Mesenteric fat pad (tissue), 1 donor: ENCODE data around the gene GRM1. TPM values are rescaled to one million over a fixed set of nuclear protein-coding genes. Genes with fewer than 3 reads are reported as not detected.

Source experiments
- DNase-seq: peaks from one replicate; pipeline ENCODE4 v3.0.0-alpha.2; 2020; ENCODE audit warnings: low spot score
- total RNA-seq: library from RNA; stranded (reverse); fragmentation: NEBNext Ultra II Directional; extraction: Animal tissue kit (Norgen Biotek cat#: 25700); gene quantifications from one replicate; pipeline ENCODE4 v1.2.1, GENCODE V29; 2021
- donor health status: DM: yes; HTN: yes; CAD: no.

Gene GRM1
- total RNA-seq, 1 donor from 2014 or later, result not detected

- DNase-seq, result no peak
These were observed 283.7 kb downstream of the GRM1 start for GRCh38 chr6:146312608-146313007.

GRCh38 chr6:146315381-146316174, 286.7 kb downstream of the GRM1 start:
- DNase-seq, result no peak

GRCh38 chr6:146316175-146316495, 287.3 kb downstream of the GRM1 start:
- no peak for DNase-seq

- no peak for DNase-seq
These were observed 302.2 kb downstream of the GRM1 start for GRCh38 chr6:146331013-146331412.

GRCh38 chr6:146335336-146335735, 306.5 kb downstream of the GRM1 start:
- DNase-seq, result no peak

GRCh38 chr6:146336191-146336590, 307.3 kb downstream of the GRM1 start:
- no peak for DNase-seq

GRCh38 chr6:146337376-146337775, 308.5 kb downstream of the GRM1 start:
- DNase-seq, result no peak

GRCh38 chr6:146339716-146340115, 310.9 kb downstream of the GRM1 start:
- no peak for DNase-seq

- DNase-seq, result no peak
These were observed 312.8 kb downstream of the GRM1 start for GRCh38 chr6:146341493-146342230.

- no peak for DNase-seq
These were observed 316.7 kb downstream of the GRM1 start for GRCh38 chr6:146345598-146345997.

GRCh38 chr6:146347090-146347489, 318.2 kb downstream of the GRM1 start:
- DNase-seq, result no peak

GRCh38 chr6:146347690-146348089, 318.8 kb downstream of the GRM1 start:
- no peak for DNase-seq

- no peak for DNase-seq
These were observed 322.2 kb downstream of the GRM1 start for GRCh38 chr6:146351018-146351417.

GRCh38 chr6:146352163-146352562, 323.3 kb downstream of the GRM1 start:
- DNase-seq, result no peak

GRCh38 chr6:146354451-146354850, 325.6 kb downstream of the GRM1 start:
- DNase-seq, result no peak

GRCh38 chr6:146355521-146356100, 326.7 kb downstream of the GRM1 start:
- no peak for DNase-seq

GRCh38 chr6:146357578-146358430, 328.9 kb downstream of the GRM1 start:
- DNase-seq, result no peak

- DNase-seq, result no peak
These were observed 329.7 kb downstream of the GRM1 start for GRCh38 chr6:146358431-146359046.

- DNase-seq, result no peak
These were observed 330.3 kb downstream of the GRM1 start for GRCh38 chr6:146359131-146359530.

GRCh38 chr6:146361128-146361924, 332.5 kb downstream of the GRM1 start:
- DNase-seq, result no peak
